SK-N-SH treated with all-trans-retinoic acid at 6 μM for 48 hours (cell line): ENCODE measurements around the gene STX11.
"Not testable (repeated sequence)": the region's sequence is repeated elsewhere in the genome, so short reads cannot be mapped to it uniquely, and the experiment has no call there.

Source experiments
- ATAC-seq: fragments of 200-7000 bp; cut with Tn5 transposase; 3 replicates; pipeline ENCODE4 v1.9.1; 2020; ENCODE audit warnings: mild to moderate bottlenecking, moderate library complexity
- BACH2 ChIP-seq: fragments of 250-450 bp; sonication (Bioruptor Pico); IDR thresholded peaks from 2 replicates; pipeline ENCODE4 v1.9.0; 2021; ENCODE audit warnings: mild to moderate bottlenecking, borderline replicate concordance
- CSDC2 ChIP-seq: fragments of 250-450 bp; sonication (Bioruptor Pico); IDR thresholded peaks from 2 replicates; pipeline ENCODE4 v1.5.0; 2020; ENCODE audit warnings: mild to moderate bottlenecking, moderate library complexity
- ESRRG ChIP-seq: fragments of 250-450 bp; sonication (Bioruptor Pico); IDR thresholded peaks from 2 replicates; pipeline ENCODE4 v1.6.1; 2021; ENCODE audit warnings: mild to moderate bottlenecking
- GLIS3 ChIP-seq: fragments of 250-450 bp; sonication (Bioruptor Pico); IDR thresholded peaks from 2 replicates; pipeline ENCODE4 v1.5.0; 2020; ENCODE audit warnings: mild to moderate bottlenecking, moderate library complexity
- ISL1 ChIP-seq: fragments of 250-450 bp; sonication (Bioruptor Pico); IDR thresholded peaks from 2 replicates; pipeline ENCODE4 v2.1.2; 2022; ENCODE audit warnings: mild to moderate bottlenecking, moderate library complexity
- OSR1 ChIP-seq: fragments of 250-450 bp; sonication (Bioruptor Pico); IDR thresholded peaks from 2 replicates; pipeline ENCODE4 v1.8.0; 2022; ENCODE audit warnings: moderate library complexity, mild to moderate bottlenecking, inconsistent platforms
- PPARA ChIP-seq: fragments of 250-450 bp; sonication (Bioruptor Pico); IDR thresholded peaks from 2 replicates; pipeline ENCODE4 v1.5.0; 2020; ENCODE audit warnings: mild to moderate bottlenecking, borderline replicate concordance
- RARB ChIP-seq: fragments of 250-450 bp; sonication (Bioruptor Pico); IDR thresholded peaks from 2 replicates; pipeline ENCODE4 v1.8.0; 2021; ENCODE audit warnings: mild to moderate bottlenecking, moderate library complexity
- SNAI2 ChIP-seq: fragments of 250-450 bp; sonication (Bioruptor Pico); IDR thresholded peaks from 2 replicates; pipeline ENCODE4 v1.5.0; 2020; ENCODE audit warnings: mild to moderate bottlenecking, moderate library complexity
- TCF4 ChIP-seq: fragments of 250-450 bp; sonication (Bioruptor Pico); IDR thresholded peaks from 2 replicates; pipeline ENCODE4 v1.8.0; 2021; ENCODE audit warnings: mild to moderate bottlenecking, moderate library complexity, borderline replicate concordance
- TOX ChIP-seq: fragments of 250-450 bp; sonication (Bioruptor Pico); IDR thresholded peaks from 2 replicates; pipeline ENCODE4 v1.8.0; 2021; ENCODE audit warnings: mild to moderate bottlenecking, moderate library complexity, borderline replicate concordance
- ZC3H10 ChIP-seq: fragments of 250-450 bp; sonication (Bioruptor Pico); IDR thresholded peaks from 2 replicates; pipeline ENCODE4 v1.5.1; 2021; ENCODE audit warnings: mild to moderate bottlenecking, moderate library complexity
- ZFP3 ChIP-seq: fragments of 250-450 bp; sonication (Bioruptor Pico); IDR thresholded peaks from 2 replicates; pipeline ENCODE4 v1.5.0; 2020; ENCODE audit warnings: mild to moderate bottlenecking, moderate library complexity
- ZFP30 ChIP-seq: fragments of 450-650 bp; formaldehyde crosslinking; IDR thresholded peaks from 2 replicates; pipeline ENCODE4 v1.5.0; 2022; ENCODE audit warnings: mild to moderate bottlenecking, moderate library complexity
- ZNF565 ChIP-seq: fragments of 450-650 bp; formaldehyde crosslinking; conservative IDR thresholded peaks from 2 replicates; pipeline ENCODE4 v1.5.0; 2020; ENCODE audit warnings: low read depth, mild to moderate bottlenecking, moderate library complexity
- ZNF70 ChIP-seq: fragments of 450-650 bp; formaldehyde crosslinking; IDR thresholded peaks from 2 replicates; pipeline ENCODE4 v1.5.0; 2020; ENCODE audit warnings: mild to moderate bottlenecking, moderate library complexity
- ZNF8 ChIP-seq: fragments of 450-650 bp; formaldehyde crosslinking; IDR thresholded peaks from 2 replicates; pipeline ENCODE4 v1.5.0; 2020; ENCODE audit warnings: mild to moderate bottlenecking, moderate library complexity
- TF ChIP-seq, protein P1 (sequence below): fragments of 250-450 bp; sonication (Bioruptor Pico); IDR thresholded peaks from 2 replicates; pipeline ENCODE4 v1.5.1; 2020; ENCODE audit warnings: low read depth, mild to moderate bottlenecking, moderate library complexity
- TF ChIP-seq, protein P2 (sequence below): fragments of 250-450 bp; sonication (Bioruptor Pico); IDR thresholded peaks from 2 replicates; pipeline ENCODE4 v1.8.0; 2020; ENCODE audit warnings: mild to moderate bottlenecking, moderate library complexity, borderline replicate concordance
- TF ChIP-seq, protein P3 (sequence below): fragments of 250-450 bp; sonication (Bioruptor Pico); IDR thresholded peaks from 2 replicates; pipeline ENCODE4 v1.5.0; 2020; ENCODE audit warnings: mild to moderate bottlenecking, moderate library complexity

STX11 gene

DNA sequence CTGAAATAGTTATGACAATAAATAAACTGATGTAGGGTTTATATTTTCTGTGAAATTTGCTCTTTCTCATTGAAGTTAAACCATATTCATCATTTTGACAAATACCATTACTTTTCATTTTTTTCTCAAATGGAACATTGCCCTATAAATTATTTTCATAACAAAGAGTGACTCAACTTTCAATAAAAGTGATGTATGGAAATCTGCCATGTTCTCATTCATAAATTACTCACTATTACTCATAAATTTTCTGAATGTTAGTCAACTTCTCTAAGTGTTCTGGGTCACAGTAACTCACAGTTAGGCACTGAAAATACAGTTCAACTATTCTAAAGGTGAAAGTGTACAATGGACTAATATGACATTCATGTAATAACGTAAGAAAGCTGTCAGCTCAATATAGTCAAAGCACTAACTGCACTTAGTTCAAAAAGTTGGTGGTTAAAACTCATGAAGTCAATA is 19.0 kb upstream of the STX11 start:
- TF ChIP-seq ISL1 (peak; percentile 63), ESRRG (CRISPR knock-in tag) (no peak), PPARA (no peak), TOX (CRISPR knock-in tag) (no peak), SNAI2 (CRISPR knock-in tag) (no peak), GLIS3 (CRISPR knock-in tag) (no peak), TCF4 (CRISPR knock-in tag) (no peak)
- ATAC-seq: peak; percentile 62

DNA sequence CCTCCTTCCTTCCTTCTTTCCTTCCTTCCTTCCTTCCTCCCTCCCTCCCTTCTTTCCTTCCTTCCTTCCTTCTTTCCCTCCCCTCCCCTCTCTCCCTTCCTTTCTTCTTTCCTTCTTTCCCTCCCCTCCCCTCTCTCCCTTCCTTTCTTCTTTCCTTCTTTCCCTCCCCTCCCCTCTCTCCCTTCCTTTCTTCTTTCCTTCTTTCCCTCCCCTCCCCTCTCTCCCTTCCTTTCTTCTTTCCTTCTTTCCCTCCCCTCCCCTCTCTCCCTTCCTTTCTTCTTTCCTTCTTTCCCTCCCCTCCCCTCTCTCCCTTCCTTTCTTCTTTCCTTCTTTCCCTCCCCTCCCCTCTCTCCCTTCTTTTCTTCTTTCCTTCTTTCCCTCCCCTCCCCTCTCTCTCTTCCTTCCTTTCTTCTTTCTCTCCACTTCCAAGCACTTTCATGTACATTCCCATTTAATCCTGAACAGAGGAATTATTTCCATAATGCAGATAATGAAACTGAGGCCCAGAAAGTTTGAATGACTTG is 18.1 kb upstream of the STX11 start:
- ATAC-seq: not testable (repeated sequence)

DNA sequence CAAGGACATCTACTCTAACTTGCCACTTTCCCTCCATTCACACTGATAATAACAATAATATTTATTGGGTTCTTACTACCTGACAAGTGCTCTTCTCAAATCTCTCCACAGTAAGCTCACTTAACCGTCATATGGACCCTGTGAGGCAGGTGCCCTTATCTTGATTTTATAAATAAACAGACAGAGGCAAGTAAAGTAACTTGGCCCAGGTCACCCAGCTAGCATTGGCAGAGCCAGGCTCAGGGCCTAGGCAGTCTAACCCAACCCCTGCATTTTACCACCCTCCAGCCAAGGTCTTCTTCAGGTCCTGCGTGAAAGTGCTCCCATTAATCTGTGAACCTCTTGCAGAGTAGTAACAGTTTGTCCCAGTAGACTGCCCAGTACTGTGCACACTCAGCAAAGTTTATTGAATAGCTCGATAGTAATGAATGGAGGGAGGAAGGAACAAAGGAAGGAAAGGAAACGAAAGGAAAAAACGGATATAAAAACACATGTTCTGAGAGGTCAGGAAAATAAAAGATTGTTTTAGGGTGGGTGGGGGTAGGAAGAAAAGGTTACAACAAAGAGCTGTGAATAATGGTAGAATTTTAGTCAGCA is 17.0 kb upstream of the STX11 start:
- no peak for TF ChIP-seq ZC3H10 (CRISPR knock-in tag)
- no peak for ATAC-seq

DNA sequence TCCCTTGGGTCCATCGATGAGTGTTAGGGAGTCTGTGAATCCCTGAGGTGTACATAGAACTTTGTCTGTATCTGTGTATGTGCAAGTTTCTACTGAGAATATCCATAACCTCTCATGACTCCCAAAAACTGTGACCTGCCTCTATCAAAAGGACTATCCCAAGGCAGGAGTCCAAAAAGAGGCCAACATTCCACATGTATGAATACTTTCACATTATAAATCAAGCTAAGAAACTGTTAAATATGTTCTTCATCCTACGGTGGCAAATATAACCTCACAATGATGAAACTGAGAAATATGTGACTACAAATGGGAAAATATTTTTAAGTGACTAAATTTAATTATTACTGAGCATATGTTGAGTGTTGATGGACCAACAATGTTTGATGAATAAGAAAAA is 16.1 kb upstream of the STX11 start:
- TF ChIP-seq, protein P1, sequence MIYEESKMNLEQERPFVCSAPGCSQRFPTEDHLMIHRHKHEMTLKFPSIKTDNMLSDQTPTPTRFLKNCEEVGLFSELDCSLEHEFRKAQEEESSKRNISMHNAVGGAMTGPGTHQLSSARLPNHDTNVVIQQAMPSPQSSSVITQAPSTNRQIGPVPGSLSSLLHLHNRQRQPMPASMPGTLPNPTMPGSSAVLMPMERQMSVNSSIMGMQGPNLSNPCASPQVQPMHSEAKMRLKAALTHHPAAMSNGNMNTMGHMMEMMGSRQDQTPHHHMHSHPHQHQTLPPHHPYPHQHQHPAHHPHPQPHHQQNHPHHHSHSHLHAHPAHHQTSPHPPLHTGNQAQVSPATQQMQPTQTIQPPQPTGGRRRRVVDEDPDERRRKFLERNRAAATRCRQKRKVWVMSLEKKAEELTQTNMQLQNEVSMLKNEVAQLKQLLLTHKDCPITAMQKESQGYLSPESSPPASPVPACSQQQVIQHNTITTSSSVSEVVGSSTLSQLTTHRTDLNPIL (CRISPR knock-in tag): no peak
- TF ChIP-seq ZNF70 (CRISPR knock-in tag) (no peak), ISL1 (no peak), SNAI2 (CRISPR knock-in tag) (no peak), OSR1 (no peak)
- no peak for ATAC-seq

DNA sequence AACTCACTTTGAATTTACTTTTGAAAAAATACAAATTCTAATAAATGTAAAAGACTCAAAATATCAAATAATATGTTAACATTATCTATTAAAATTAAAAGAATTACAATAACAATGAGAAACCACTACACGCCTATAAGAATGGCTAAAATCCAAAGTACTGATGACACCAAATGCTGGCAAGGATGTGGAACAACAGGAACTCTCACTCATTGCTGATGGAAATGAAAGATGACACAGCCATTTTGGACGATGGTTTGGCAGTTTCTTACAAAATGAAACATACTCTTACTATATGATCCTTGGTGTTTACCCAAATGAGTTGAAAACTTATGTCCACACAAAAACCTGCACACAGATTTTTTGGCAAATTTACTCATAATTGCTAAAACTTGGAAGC is 15.6 kb upstream of the STX11 start:
- ATAC-seq: no peak
- TF ChIP-seq, protein P2, sequence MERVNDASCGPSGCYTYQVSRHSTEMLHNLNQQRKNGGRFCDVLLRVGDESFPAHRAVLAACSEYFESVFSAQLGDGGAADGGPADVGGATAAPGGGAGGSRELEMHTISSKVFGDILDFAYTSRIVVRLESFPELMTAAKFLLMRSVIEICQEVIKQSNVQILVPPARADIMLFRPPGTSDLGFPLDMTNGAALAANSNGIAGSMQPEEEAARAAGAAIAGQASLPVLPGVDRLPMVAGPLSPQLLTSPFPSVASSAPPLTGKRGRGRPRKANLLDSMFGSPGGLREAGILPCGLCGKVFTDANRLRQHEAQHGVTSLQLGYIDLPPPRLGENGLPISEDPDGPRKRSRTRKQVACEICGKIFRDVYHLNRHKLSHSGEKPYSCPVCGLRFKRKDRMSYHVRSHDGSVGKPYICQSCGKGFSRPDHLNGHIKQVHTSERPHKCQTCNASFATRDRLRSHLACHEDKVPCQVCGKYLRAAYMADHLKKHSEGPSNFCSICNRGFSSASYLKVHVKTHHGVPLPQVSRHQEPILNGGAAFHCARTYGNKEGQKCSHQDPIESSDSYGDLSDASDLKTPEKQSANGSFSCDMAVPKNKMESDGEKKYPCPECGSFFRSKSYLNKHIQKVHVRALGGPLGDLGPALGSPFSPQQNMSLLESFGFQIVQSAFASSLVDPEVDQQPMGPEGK (CRISPR knock-in tag): no peak
- TF ChIP-seq ESRRG (CRISPR knock-in tag): no peak
- TF ChIP-seq RARB (CRISPR knock-in tag): no peak
- no peak for TF ChIP-seq OSR1
- TF ChIP-seq ZFP3: no peak
- TF ChIP-seq ISL1: no peak
- no peak for TF ChIP-seq SNAI2 (CRISPR knock-in tag)
- TF ChIP-seq PPARA: no peak
- no peak for TF ChIP-seq ZNF565 (CRISPR knock-in tag)
- no peak for TF ChIP-seq ZFP30 (CRISPR knock-in tag)
- no peak for TF ChIP-seq ZC3H10 (CRISPR knock-in tag)
- TF ChIP-seq CSDC2 (CRISPR knock-in tag): no peak
- TF ChIP-seq ZNF8 (CRISPR knock-in tag): no peak

DNA sequence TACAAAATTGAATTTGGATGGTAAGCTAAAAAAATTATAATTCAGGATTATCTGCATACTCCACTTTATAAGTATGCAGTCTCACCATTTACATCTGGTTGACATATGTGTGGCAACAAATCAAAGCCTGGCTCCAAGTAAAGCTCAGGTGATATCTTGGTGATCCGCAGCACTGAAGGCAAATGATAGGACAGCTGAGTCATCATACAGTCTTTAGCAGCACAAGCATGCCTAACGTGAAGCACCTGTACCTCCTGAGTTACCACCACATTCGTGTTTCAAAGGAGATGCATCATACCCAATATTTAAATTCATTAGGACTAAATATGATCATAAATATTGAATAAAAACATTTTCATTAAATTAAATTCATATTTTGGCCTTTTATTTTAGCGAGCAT is 11.8 kb upstream of the STX11 start:
- ATAC-seq: no peak
- TF ChIP-seq ISL1 (no peak), ZFP3 (no peak), TOX (CRISPR knock-in tag) (no peak), ZNF565 (CRISPR knock-in tag) (no peak), CSDC2 (CRISPR knock-in tag) (no peak), ZNF70 (CRISPR knock-in tag) (no peak), GLIS3 (CRISPR knock-in tag) (no peak), ESRRG (CRISPR knock-in tag) (no peak), ZFP30 (CRISPR knock-in tag) (no peak), BACH2 (CRISPR knock-in tag) (no peak), SNAI2 (CRISPR knock-in tag) (no peak), TCF4 (CRISPR knock-in tag) (no peak), ZNF8 (CRISPR knock-in tag) (no peak), PPARA (no peak)
- TF ChIP-seq, protein P2 (CRISPR knock-in tag): no peak
- TF ChIP-seq, protein P3, sequence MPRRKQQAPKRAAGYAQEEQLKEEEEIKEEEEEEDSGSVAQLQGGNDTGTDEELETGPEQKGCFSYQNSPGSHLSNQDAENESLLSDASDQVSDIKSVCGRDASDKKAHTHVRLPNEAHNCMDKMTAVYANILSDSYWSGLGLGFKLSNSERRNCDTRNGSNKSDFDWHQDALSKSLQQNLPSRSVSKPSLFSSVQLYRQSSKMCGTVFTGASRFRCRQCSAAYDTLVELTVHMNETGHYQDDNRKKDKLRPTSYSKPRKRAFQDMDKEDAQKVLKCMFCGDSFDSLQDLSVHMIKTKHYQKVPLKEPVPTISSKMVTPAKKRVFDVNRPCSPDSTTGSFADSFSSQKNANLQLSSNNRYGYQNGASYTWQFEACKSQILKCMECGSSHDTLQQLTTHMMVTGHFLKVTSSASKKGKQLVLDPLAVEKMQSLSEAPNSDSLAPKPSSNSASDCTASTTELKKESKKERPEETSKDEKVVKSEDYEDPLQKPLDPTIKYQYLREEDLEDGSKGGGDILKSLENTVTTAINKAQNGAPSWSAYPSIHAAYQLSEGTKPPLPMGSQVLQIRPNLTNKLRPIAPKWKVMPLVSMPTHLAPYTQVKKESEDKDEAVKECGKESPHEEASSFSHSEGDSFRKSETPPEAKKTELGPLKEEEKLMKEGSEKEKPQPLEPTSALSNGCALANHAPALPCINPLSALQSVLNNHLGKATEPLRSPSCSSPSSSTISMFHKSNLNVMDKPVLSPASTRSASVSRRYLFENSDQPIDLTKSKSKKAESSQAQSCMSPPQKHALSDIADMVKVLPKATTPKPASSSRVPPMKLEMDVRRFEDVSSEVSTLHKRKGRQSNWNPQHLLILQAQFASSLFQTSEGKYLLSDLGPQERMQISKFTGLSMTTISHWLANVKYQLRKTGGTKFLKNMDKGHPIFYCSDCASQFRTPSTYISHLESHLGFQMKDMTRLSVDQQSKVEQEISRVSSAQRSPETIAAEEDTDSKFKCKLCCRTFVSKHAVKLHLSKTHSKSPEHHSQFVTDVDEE (CRISPR knock-in tag): no peak
- TF ChIP-seq, protein P1 (CRISPR knock-in tag): no peak
